GM12878 (cell line): ENCODE measurements around the gene SMG6. TPM values are rescaled to one million over a fixed set of nuclear protein-coding genes. Genes with fewer than 3 reads are reported as not detected.
A peak's percentile ranks its signal among the peaks of the same experiment; 100 is the strongest.

Experiments used
- ATF3 ChIP-seq: IDR thresholded peaks from 2 replicates; pipeline ENCODE4 v1.6.1; 2011; ENCODE audit warnings: low read depth, mild to moderate bottlenecking, low read length, moderate library complexity, borderline replicate concordance; ENCODE audit errors: extremely low read depth
- BCLAF1 ChIP-seq: fragments of 450-650 bp; IDR thresholded peaks from 2 replicates; pipeline ENCODE4 v1.6.1; 2017; ENCODE audit warnings: antibody characterized with exemption, mild to moderate bottlenecking, moderate library complexity
- BMI1 ChIP-seq: fragments of 450-650 bp; IDR thresholded peaks from 2 replicates; pipeline ENCODE4 v1.6.1; 2016; ENCODE audit warnings: mild to moderate bottlenecking, moderate library complexity, borderline replicate concordance
- CEBPB ChIP-seq, 2 experiments: fragments of 150-350 bp in 1 of 2; IDR thresholded peaks; 2 replicates each; pipeline ENCODE4 v1.6.1; 2012 to 2014; ENCODE audit warnings: low read depth in 2 of 2, low read length in 2 of 2, borderline replicate concordance in 1 of 2, inconsistent platforms in 1 of 2
- CUX1 ChIP-seq: IDR thresholded peaks from 2 replicates; pipeline ENCODE4 v1.6.1; 2012; ENCODE audit warnings: improper control_type of control experiment, low read depth, low read length; ENCODE audit not compliant: insufficient replicate concordance
- GABPA ChIP-seq: IDR thresholded peaks from 2 replicates; pipeline ENCODE4 v1.6.1; 2014; ENCODE audit warnings: antibody characterized with exemption, low read depth, mild to moderate bottlenecking, inconsistent platforms
- HDGF ChIP-seq: fragments of 450-650 bp; IDR thresholded peaks from 2 replicates; pipeline ENCODE4 v1.6.1; 2016; ENCODE audit warnings: antibody characterized with exemption
- JUNB ChIP-seq: IDR thresholded peaks from 2 replicates; pipeline ENCODE4 v1.6.1; 2016; ENCODE audit warnings: antibody characterized with exemption, mild to moderate bottlenecking
- NR2C1 ChIP-seq: fragments of 450-650 bp; IDR thresholded peaks from 2 replicates; pipeline ENCODE4 v1.6.1; 2017; ENCODE audit warnings: antibody characterized with exemption, mild to moderate bottlenecking, moderate library complexity
- NR2F1 ChIP-seq: fragments of 450-650 bp; conservative IDR thresholded peaks from 2 replicates; pipeline ENCODE4 v1.6.1; 2017; ENCODE audit warnings: mild to moderate bottlenecking
- RAD21 ChIP-seq: IDR thresholded peaks from 2 replicates; pipeline ENCODE4 v1.6.1; 2011; ENCODE audit warnings: mild to moderate bottlenecking, low read depth, low read length, moderate library complexity; ENCODE audit not compliant: insufficient read depth
- RFX5 ChIP-seq: IDR thresholded peaks from 2 replicates; pipeline ENCODE4 v1.6.1; 2011; ENCODE audit warnings: low read depth, low read length, improper control_type of control experiment
- RUNX3 ChIP-seq: IDR thresholded peaks from 2 replicates; pipeline ENCODE4 v1.6.1; 2012; ENCODE audit warnings: low read length, inconsistent platforms
- SRF ChIP-seq, 2 experiments: IDR thresholded peaks; 2 replicates each; pipeline ENCODE4 v1.6.1; 2011; ENCODE audit warnings: low read depth in 2 of 2, low read length in 2 of 2, mild to moderate bottlenecking in 1 of 2, moderate library complexity in 1 of 2
- ZNF592 ChIP-seq: fragments of 450-650 bp; IDR thresholded peaks from 2 replicates; pipeline ENCODE4 v1.6.1; 2017; ENCODE audit warnings: mild to moderate bottlenecking, moderate library complexity
- ZSCAN29 ChIP-seq: fragments of 450-650 bp; IDR thresholded peaks from 2 replicates; pipeline ENCODE4 v1.6.1; 2017; ENCODE audit warnings: mild to moderate bottlenecking, moderate library complexity
- polyA plus RNA-seq, 11 experiments: library from polyadenylated mRNA; depleted of rRNA in 4 of 11; unstranded in 6 of 11; stranded (reverse) in 5 of 11; fragments of >200 nt; fragmentation: Nextera tagmentation in 4 of 11; fragmentation: Illumina TruSeq in 1 of 11; extraction: Ambion mirVana in 4 of 11; extraction: Trizol in 1 of 11; gene quantifications; 1 replicate in 1 of 11; 2 replicates in 10 of 11; pipeline versions ENCODE4 v1.2.1 to v1.2.3, GENCODE V29; 2011 to 2016; ENCODE audit warnings: inconsistent platforms in 2 of 11, missing spikeins in 2 of 11, low read depth in 1 of 11
- total RNA-seq, 4 experiments: library from RNA; depleted of rRNA in 3 of 4; stranded (reverse); fragments of >200 nt in 3 of 4; fragmentation: Illumina TruSeq in 1 of 4; extraction: Trizol in 1 of 4; gene quantifications; 2 replicates each; pipeline versions ENCODE4 v1.2.1 to v1.2.3, GENCODE V29; 2013 to 2021

SMG6 gene
- total and polyA plus RNA-seq, 10 of the 15 experiments (the other 5 are each of a cell fraction or from before 2014, with no cell fraction given): 0.58 to 28.7 (median 15.7) TPM

GRCh38 chr17:2123375-2124251 is 180.0 kb downstream of the SMG6 start (continued):
- no peak for TF ChIP-seq BCLAF1
- no peak for TF ChIP-seq CEBPB (IDR thresholded peaks at IDR 0.05; ENCODE audit: borderline replicate concordance in 1 of 2, low read depth in 2 of 2, low read length in 2 of 2)
- TF ChIP-seq CUX1: no peak
- no peak for TF ChIP-seq GABPA
- no peak for TF ChIP-seq ATF3
- TF ChIP-seq SRF (IDR thresholded peaks at IDR 0.05; ENCODE audit: low read depth in 2 of 2, low read length in 2 of 2): no peak
- TF ChIP-seq NR2F1: no peak
- TF ChIP-seq RAD21: no peak
- TF ChIP-seq RFX5: no peak
- no peak for TF ChIP-seq HDGF
- TF ChIP-seq RUNX3: peak; percentile 67
- no peak for TF ChIP-seq BMI1
- no peak for TF ChIP-seq ZSCAN29
- no peak for TF ChIP-seq NR2C1
- no peak for TF ChIP-seq JUNB
- no peak for TF ChIP-seq ZNF592
